DMS53 treated with DMSO at 0.1 percent for 48 hours (cell line): ENCODE results near the gene DNM1.
"Not testable (repeated sequence)": the region's sequence is repeated elsewhere in the genome, so short reads cannot be mapped to it uniquely, and the experiment has no call there.

Source experiments
- DNase-seq: peaks from one replicate; lab custom pipeline; 2025; ENCODE audit not compliant: unreplicated experiment; lab: John Stamatoyannopoulos, UW

Gene DNM1

GRCh38 chr9:128175726-128176125 lies 27.5 kb upstream of the DNM1 start:
- DNase-seq = no peak

GRCh38 chr9:128178806-128179431 lies 24.3 kb upstream of the DNM1 start:
- no peak for DNase-seq

GRCh38 chr9:128180001-128180400 lies 23.2 kb upstream of the DNM1 start:
- no peak for DNase-seq

- no peak for DNase-seq
Observed at GRCh38 chr9:128180447-128180846, 22.7 kb upstream of the DNM1 start.

- not testable (repeated sequence) for DNase-seq
Observed at GRCh38 chr9:128181480-128181879, 21.7 kb upstream of the DNM1 start.

GRCh38 chr9:128182893-128183588 lies 20.1 kb upstream of the DNM1 start:
- DNase-seq = no peak

- no peak for DNase-seq
Observed at GRCh38 chr9:128185979-128186965, 16.9 kb upstream of the DNM1 start.

- DNase-seq = no peak
Observed at GRCh38 chr9:128187361-128187760, 15.8 kb upstream of the DNM1 start.

GRCh38 chr9:128188209-128188608 lies 15.0 kb upstream of the DNM1 start:
- no peak for DNase-seq

GRCh38 chr9:128190013-128190412 lies 13.2 kb upstream of the DNM1 start:
- DNase-seq = no peak

- no peak for DNase-seq
Observed at GRCh38 chr9:128190516-128191405, 12.4 kb upstream of the DNM1 start.

GRCh38 chr9:128191406-128192046 lies 11.7 kb upstream of the DNM1 start, which contains the start of gene CIZ1:
CIZ1 (minus strand) TSS chr9:128191572; CDS start chr9:128190857, 715 bp downstream.
- peak; percentile 14 for DNase-seq

- DNase-seq = no peak
Observed at GRCh38 chr9:128192601-128193371, 10.4 kb upstream of the DNM1 start.

GRCh38 chr9:128193469-128194096 lies 9.6 kb upstream of the DNM1 start:
- no peak for DNase-seq

- DNase-seq = no peak
Observed at GRCh38 chr9:128201441-128202369, 1.5 kb upstream of the DNM1 start.

GRCh38 chr9:128202648-128203023 lies 543 bp upstream of the DNM1 start:
- no peak for DNase-seq

- DNase-seq = peak; percentile 28
Observed at GRCh38 chr9:128203707-128204551, 750 bp downstream of the DNM1 start.
